Measurements from ENCODE around the gene AKAP12.
"Not testable (repeated sequence)": the region's sequence is repeated elsewhere in the genome, so short reads cannot be mapped to it uniquely, and the experiment has no call there.

- not testable (repeated sequence) for TF ChIP-seq CTCF (optimal IDR thresholded peaks at IDR 0.05 in 1 of 3, IDR thresholded peaks at IDR 0.05 in 1 of 3, conservative IDR thresholded peaks at IDR 0.05 in 1 of 3; ENCODE audit: extremely low read depth in 1 of 3, insufficient read depth in 2 of 3, low read length in 3 of 3); EZH2 (IDR thresholded peaks at IDR 0.05; ENCODE audit: low read length)
Measured at GRCh38 chr6:151315661-151316060, 75.9 kb downstream of the AKAP12 start.
